Panc1 (cell line): ENCODE data around the gene GGCX. TPM values are rescaled to one million over a fixed set of nuclear protein-coding genes. Genes with fewer than 3 reads are reported as not detected.

Experiments used
- ATAC-seq: fragments of 200-7000 bp; cut with Tn5 transposase; 2 replicates; pipeline ENCODE4 v1.9.1; 2020; ENCODE audit warnings: mild to moderate bottlenecking, moderate library complexity
- BruUV-seq: library from RNA; stranded (reverse); fragments of 400-500 nt; replicated peaks from 2 replicates; lab custom pipeline; 2021; lab: Mats Ljungman, UMichigan
- CTCF ChIA-PET: fragments of 300-600 bp; sonication (Branson Sonifier 250); formaldehyde crosslinking; loops from one replicate; lab custom pipeline; 2022; ENCODE audit warnings: antibody characterized with exemption; lab: Charles Lee
- POLR2A ChIA-PET: fragments of 300-600 bp; sonication (Branson Sonifier 250); formaldehyde crosslinking; loops from one replicate; lab custom pipeline; 2022; ENCODE audit warnings: antibody characterized with exemption; lab: Charles Lee
- DNase-seq: peaks from one replicate; pipeline ENCODE4 v3.0.0-alpha.2; 2010; ENCODE audit warnings: low read depth, low spot score
- H3K27ac ChIP-seq: 2 replicates; pipeline ENCODE4 v1.5.1; 2011; ENCODE audit warnings: mild to moderate bottlenecking, low read length, inconsistent platforms
- H3K27me3 ChIP-seq: fragments of 200-500 bp; sonication (Bioruptor generic); 2 replicates; pipeline ENCODE4 v1.6.0; 2014; ENCODE audit warnings: low read length, inconsistent platforms; ENCODE audit not compliant: control insufficient read depth, insufficient read depth
- H3K36me3 ChIP-seq: fragments of 200-500 bp; sonication (Bioruptor generic); 2 replicates; pipeline ENCODE4 v1.5.1; 2014; ENCODE audit warnings: inconsistent platforms, mild to moderate bottlenecking, low read length, moderate library complexity; ENCODE audit not compliant: control insufficient read depth, insufficient read depth
- H3K4me1 ChIP-seq: 2 replicates; pipeline ENCODE4 v1.5.1; 2011; ENCODE audit warnings: inconsistent platforms, mild to moderate bottlenecking, low read length, moderate library complexity; ENCODE audit not compliant: control insufficient read depth, insufficient read depth
- H3K4me3 ChIP-seq, 2 experiments: 2 replicates each; pipeline ENCODE4 v1.5.1; 2011 to 2012; ENCODE audit warnings: low read depth in 2 of 2, low read length in 2 of 2, mild to moderate bottlenecking in 2 of 2, inconsistent platforms in 1 of 2, moderate library complexity in 1 of 2
- H3K9me3 ChIP-seq: fragments of 200-500 bp; sonication (Bioruptor generic); 2 replicates; pipeline ENCODE4 v1.5.1; 2014; ENCODE audit warnings: low read depth, mild to moderate bottlenecking, inconsistent platforms, low read length, moderate library complexity; ENCODE audit not compliant: control insufficient read depth, insufficient read depth
- CTCF ChIP-seq: fragments of 450-650 bp; IDR thresholded peaks from 2 replicates; pipeline ENCODE4 v1.5.1; 2017; ENCODE audit warnings: mild to moderate bottlenecking
- POLR2AphosphoS5 ChIP-seq: IDR thresholded peaks from 2 replicates; pipeline ENCODE4 v1.6.1; 2012; ENCODE audit warnings: mild to moderate bottlenecking, low read depth, low read length, moderate library complexity
- REST ChIP-seq, 2 experiments: IDR thresholded peaks; 2 replicates each; pipeline ENCODE4 v1.6.1; 2011 to 2012; ENCODE audit warnings: low read depth in 2 of 2, control low read depth in 1 of 2, low read length in 1 of 2, mild to moderate bottlenecking in 1 of 2, moderate library complexity in 1 of 2; ENCODE audit not compliant: insufficient read depth in 1 of 2
- SIN3A ChIP-seq: IDR thresholded peaks from 2 replicates; pipeline ENCODE4 v1.6.1; 2012; ENCODE audit warnings: low read depth, mild to moderate bottlenecking, low read length, moderate library complexity, borderline replicate concordance; ENCODE audit not compliant: insufficient read depth
- TCF7L2 ChIP-seq: IDR thresholded peaks from 2 replicates; pipeline ENCODE4 v1.6.1; 2011; ENCODE audit warnings: mild to moderate bottlenecking, low read depth, low read length, inconsistent platforms
- in situ Hi-C: cut with HindIII; loops from 2 replicates; pipeline ENCODE4 v1.10.0; 2016; ENCODE audit warnings: low sequenced_read_pairs, low pct_unique_long_range_greater_than_20kb
- intact Hi-C: fragments of 100-400 bp; cut with micrococcal nuclease; formaldehyde crosslinking; loops from one replicate; pipeline ENCODE4 v1.10.0; 2022; ENCODE audit not compliant: unreplicated experiment
- total RNA-seq: library from RNA; stranded (reverse); gene quantifications from one replicate; pipeline ENCODE4 v1.2.1, GENCODE V29; 2021; ENCODE audit not compliant: unreplicated experiment

Gene GGCX
- total RNA-seq, 1 experiment from 2014 or later: 64.1 TPM

- ChIA-PET POLR2A (interaction anchor here (0.5 to 1.3 kb wide), 3 partner anchors 32 to 67 kb away, joined by 3 to 7 read pairs (median 4); partner anchors contain the start of gene MAT2A), CTCF (interaction anchor here (0.7 to 0.9 kb wide), 2 partner anchors 83 to 134 kb away, joined by 4 read pairs; no protein-coding TSS in a partner anchor)
- ATAC-seq: peak; percentile 12; the same call in 1 of the 2 replicates
- no peaks in the 10 kb centered on the region for H3K9me3 ChIP-seq
- intact Hi-C loops (no loop called here), in situ Hi-C loops (no loop called here)
- H3K4me1 ChIP-seq: peaks cover 52% of the 10 kb centered on the region
- no peak for TF ChIP-seq CTCF
- no peak for TF ChIP-seq TCF7L2
- no peak for TF ChIP-seq SIN3A
- TF ChIP-seq REST (IDR thresholded peaks at IDR 0.05; ENCODE audit: insufficient read depth in 1 of 2, low read depth in 2 of 2, low read length in 1 of 2): no peak
- TF ChIP-seq POLR2AphosphoS5: no peak
- no peaks in the 10 kb centered on the region for H3K27me3 ChIP-seq
- H3K4me3 ChIP-seq: no peak overlapping the region
- DNase-seq: no peak
- H3K27ac ChIP-seq: peak overlapping the region; percentile 93
- BruUV-seq: no TSS peak
- H3K36me3 ChIP-seq: no peaks in the 10 kb centered on the region
Measured at GRCh38 chr2:85503851-85504777, 57.2 kb downstream of the GGCX start.

DNA sequence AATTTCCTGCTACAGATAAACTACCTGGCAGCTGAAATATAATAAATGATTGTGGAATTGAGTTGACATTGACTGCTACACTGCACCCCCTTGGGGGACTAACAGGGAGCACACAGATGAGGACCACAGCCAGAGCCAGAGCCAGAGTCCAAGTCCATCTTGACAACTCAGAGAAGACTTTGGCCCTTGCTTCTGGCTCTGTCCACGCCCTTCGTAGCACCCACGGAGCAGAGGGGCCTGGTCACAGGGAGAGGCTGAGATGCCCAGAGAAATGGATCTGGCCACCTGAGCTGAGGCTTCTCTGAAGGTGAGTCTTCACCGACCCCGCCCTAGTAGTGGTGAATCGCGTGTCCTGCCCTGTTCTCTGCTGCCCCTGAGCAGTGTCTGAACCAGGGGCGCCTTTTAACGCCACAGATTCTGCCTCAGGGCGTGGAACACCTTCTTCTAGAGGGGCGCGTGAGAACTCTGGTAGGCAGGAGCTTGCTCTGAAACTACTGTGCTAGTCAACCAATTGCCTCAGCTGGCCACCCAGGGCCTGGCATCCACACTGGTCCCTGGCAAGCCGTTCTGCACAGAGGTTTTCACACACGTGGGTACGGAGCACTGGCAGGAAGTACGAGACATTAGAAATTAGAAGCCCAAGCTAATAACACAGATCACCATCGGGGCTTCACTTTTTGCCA is 58.0 kb downstream of the GGCX start:
- no peaks in the 10 kb centered on the region for H3K36me3 ChIP-seq
- no peak for TF ChIP-seq POLR2AphosphoS5
- no peak for TF ChIP-seq TCF7L2
- TF ChIP-seq SIN3A: no peak
- no peak for TF ChIP-seq CTCF
- no peak for TF ChIP-seq REST (IDR thresholded peaks at IDR 0.05; ENCODE audit: insufficient read depth in 1 of 2, low read depth in 2 of 2, low read length in 1 of 2)
- no TSS peak for BruUV-seq
- in situ Hi-C loops (no loop called here), intact Hi-C loops (no loop called here)
- H3K9me3 ChIP-seq: no peaks in the 10 kb centered on the region
- no peak overlapping the region for H3K4me3 ChIP-seq
- ChIA-PET POLR2A (no interaction called here), CTCF (interaction anchor here (0.6 to 0.9 kb wide), 3 partner anchors 82 to 380 kb away, joined by 4 to 5 read pairs (median 4); no protein-coding TSS in a partner anchor)
- DNase-seq (no peak), ATAC-seq (no peak)
- no peaks in the 10 kb centered on the region for H3K27me3 ChIP-seq
- peaks cover 59% of the 10 kb centered on the region for H3K4me1 ChIP-seq
- peak overlapping the region; percentile 93 for H3K27ac ChIP-seq
